ENCODE results near the gene KIAA1328. TPM values are rescaled to one million over a fixed set of nuclear protein-coding genes. Genes with fewer than 3 reads are reported as not detected.
A peak's percentile ranks its signal among the peaks of the same experiment; 100 is the strongest.

Gene KIAA1328
- total RNA-seq, 1 experiment from 2014 or later, result 8.5 TPM

- no peak for DNase-seq (ENCODE audit: low read depth)
Measured at GRCh38 chr18:37252854-37253393, 424.0 kb downstream of the KIAA1328 start.

GRCh38 chr18:37253394-37254235 is 424.7 kb downstream of the KIAA1328 start:
- no peak for DNase-seq (ENCODE audit: low read depth)

- no peak for DNase-seq (ENCODE audit: low read depth)
Measured at GRCh38 chr18:37254236-37254754, 425.4 kb downstream of the KIAA1328 start.

GRCh38 chr18:37254973-37255372 is 426.0 kb downstream of the KIAA1328 start:
- no peak for DNase-seq (ENCODE audit: low read depth)

GRCh38 chr18:37258131-37258530 is 429.2 kb downstream of the KIAA1328 start:
- no peak for DNase-seq (ENCODE audit: low read depth)

GRCh38 chr18:37258819-37259218 is 429.9 kb downstream of the KIAA1328 start:
- DNase-seq (ENCODE audit: low read depth), result no peak

- DNase-seq (ENCODE audit: low read depth), result no peak
Measured at GRCh38 chr18:37259711-37260110, 430.8 kb downstream of the KIAA1328 start.

- DNase-seq (ENCODE audit: low read depth), result no peak
Measured at GRCh38 chr18:37260367-37261093, 431.6 kb downstream of the KIAA1328 start.

GRCh38 chr18:37261246-37261840 is 432.4 kb downstream of the KIAA1328 start:
- DNase-seq (ENCODE audit: low read depth), result no peak

- DNase-seq (ENCODE audit: low read depth), result no peak
Measured at GRCh38 chr18:37261988-37262387, 433.1 kb downstream of the KIAA1328 start.

- no peak for DNase-seq (ENCODE audit: low read depth)
Measured at GRCh38 chr18:37264956-37265355, 436.0 kb downstream of the KIAA1328 start.

- DNase-seq (ENCODE audit: low read depth), result no peak
Measured at GRCh38 chr18:37265382-37265781, 436.5 kb downstream of the KIAA1328 start.

GRCh38 chr18:37266290-37266689 is 437.4 kb downstream of the KIAA1328 start:
- no peak for DNase-seq (ENCODE audit: low read depth)

- peak; percentile 29 for DNase-seq (ENCODE audit: low read depth)
Measured at GRCh38 chr18:37270038-37270665, 441.2 kb downstream of the KIAA1328 start.

GRCh38 chr18:37270666-37271052 is 441.7 kb downstream of the KIAA1328 start:
- DNase-seq (ENCODE audit: low read depth), result no peak

- no peak for DNase-seq (ENCODE audit: low read depth)
Measured at GRCh38 chr18:37272226-37272625, 443.3 kb downstream of the KIAA1328 start.

- no peak for DNase-seq (ENCODE audit: low read depth)
Measured at GRCh38 chr18:37272841-37273240, 443.9 kb downstream of the KIAA1328 start.

- no peak for DNase-seq (ENCODE audit: low read depth)
Measured at GRCh38 chr18:37274309-37275236, 445.6 kb downstream of the KIAA1328 start.

- DNase-seq (ENCODE audit: low read depth), result no peak
Measured at GRCh38 chr18:37275237-37275741, 446.4 kb downstream of the KIAA1328 start.

Measured in RPMI7951 (cell line).